LNCaP clone FGC (cell line): ENCODE measurements around the gene FKBP8.

Experiments
- DNase-seq: peaks from one replicate; pipeline ENCODE4 v3.0.0-alpha.2; 2011; ENCODE audit warnings: low read depth
- H3K4me3 ChIP-seq: 2 replicates; pipeline ENCODE4 v1.5.1; 2011; ENCODE audit warnings: mild to moderate bottlenecking, low read depth, low read length, control low read depth
- TF ChIP-seq, protein P1 (sequence below): IDR thresholded peaks from 2 replicates; pipeline ENCODE4 v1.5.1; 2012; ENCODE audit warnings: mild to moderate bottlenecking; ENCODE audit not compliant: control insufficient read depth, insufficient read depth; ENCODE audit errors: extremely low read depth

FKBP8 gene

DNA sequence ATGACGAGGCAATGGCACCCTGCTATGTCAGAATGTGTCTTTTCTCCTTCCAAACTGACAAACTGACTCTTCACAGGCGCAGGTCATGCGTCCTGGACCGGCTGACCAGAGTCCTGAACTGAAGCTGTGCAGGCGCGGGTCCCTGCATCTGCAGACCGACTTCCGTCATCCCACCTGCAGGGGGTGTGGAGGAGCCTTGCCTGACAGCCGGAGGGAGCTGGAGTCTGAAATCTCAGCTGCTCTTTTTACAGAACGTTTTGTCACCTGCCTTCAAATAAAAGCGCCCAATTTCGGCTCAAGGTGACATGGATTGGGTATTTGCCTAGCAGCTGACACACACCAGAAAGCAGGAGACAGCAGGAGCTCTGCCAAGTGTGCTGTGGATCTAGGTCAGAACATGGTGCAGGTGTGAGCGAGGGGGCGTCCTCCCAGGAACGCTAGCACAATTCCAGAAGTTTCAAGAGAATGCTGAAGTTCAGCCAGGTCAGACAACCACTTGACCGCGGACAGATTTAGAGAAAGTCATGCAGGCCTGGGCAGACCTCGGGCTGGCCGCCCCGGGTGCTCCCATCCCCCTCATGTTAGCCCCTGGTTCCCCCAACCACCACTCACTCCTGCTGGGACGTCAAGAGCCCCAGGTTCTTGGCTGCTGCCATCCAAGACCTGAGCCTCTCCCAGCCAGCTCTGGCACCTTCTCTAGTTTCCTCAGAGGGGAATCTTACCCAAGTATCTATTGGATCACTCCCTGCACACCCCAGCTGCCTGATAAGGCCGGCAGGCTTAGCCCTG lies 54.3 kb downstream of the FKBP8 start:
- TF ChIP-seq, protein P1, sequence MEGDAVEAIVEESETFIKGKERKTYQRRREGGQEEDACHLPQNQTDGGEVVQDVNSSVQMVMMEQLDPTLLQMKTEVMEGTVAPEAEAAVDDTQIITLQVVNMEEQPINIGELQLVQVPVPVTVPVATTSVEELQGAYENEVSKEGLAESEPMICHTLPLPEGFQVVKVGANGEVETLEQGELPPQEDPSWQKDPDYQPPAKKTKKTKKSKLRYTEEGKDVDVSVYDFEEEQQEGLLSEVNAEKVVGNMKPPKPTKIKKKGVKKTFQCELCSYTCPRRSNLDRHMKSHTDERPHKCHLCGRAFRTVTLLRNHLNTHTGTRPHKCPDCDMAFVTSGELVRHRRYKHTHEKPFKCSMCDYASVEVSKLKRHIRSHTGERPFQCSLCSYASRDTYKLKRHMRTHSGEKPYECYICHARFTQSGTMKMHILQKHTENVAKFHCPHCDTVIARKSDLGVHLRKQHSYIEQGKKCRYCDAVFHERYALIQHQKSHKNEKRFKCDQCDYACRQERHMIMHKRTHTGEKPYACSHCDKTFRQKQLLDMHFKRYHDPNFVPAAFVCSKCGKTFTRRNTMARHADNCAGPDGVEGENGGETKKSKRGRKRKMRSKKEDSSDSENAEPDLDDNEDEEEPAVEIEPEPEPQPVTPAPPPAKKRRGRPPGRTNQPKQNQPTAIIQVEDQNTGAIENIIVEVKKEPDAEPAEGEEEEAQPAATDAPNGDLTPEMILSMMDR: peak; percentile 54
- peak; percentile 54 for DNase-seq
- no peak overlapping the region for H3K4me3 ChIP-seq

DNA sequence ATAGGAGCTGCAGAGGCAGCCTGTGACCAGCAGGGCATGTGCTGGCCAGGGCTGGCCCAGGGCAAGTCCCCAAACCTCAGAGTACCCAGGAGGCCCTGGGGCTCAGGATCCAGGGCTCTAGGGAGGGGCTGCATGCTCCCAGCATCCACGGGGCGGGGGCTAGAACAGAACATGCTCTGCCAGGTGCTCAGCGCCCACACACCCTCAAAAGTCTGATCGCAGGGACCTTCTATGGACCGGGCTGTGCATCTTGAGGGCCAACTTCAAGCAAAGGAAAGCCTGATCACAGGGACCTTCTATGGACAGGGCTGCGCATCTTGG lies 55.0 kb downstream of the FKBP8 start:
- no peak for DNase-seq
- H3K4me3 ChIP-seq: no peak overlapping the region
- TF ChIP-seq, protein P1: peak; percentile 42

DNA sequence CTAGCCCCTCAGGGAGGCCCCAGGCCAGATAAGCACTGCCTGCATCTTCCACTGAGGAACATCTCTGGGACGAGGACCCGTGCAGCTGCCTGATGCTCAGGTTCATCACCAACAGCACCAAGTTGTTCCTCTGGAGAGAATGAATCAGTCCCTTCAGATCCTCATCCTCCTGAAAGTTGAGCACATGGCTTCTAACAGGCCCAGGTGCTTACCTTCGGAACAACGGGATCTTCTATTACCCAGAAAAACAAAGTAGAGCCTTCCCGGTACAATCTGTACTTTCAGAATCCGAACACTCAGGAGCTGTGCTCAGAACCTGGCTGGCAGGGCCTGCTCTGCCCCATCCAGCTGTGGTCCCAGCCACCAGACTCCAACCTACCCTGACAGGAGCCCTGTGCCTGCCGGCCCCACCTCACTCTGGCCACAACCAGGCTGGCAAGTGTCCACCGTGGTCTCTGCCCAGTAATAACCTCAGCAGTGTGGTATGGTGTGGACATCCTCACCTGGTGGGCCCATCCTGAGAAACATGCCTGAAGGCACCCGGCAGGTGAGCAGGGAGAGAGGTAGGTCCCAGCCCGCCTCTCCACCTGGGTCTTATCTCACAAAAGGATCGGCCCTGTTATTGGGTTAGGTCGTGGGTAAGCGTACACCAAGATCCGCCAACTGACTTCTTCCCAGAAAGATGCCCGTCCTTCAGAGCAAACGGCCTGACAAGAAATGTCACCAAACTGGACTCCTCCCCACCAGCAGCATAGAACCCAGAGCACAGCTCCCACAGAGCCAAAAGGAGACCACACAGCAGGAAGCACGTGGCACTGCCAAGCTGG lies 55.6 kb downstream of the FKBP8 start:
- TF ChIP-seq, protein P1: no peak
- peak; percentile 56 for DNase-seq
- H3K4me3 ChIP-seq: no peak overlapping the region

DNA sequence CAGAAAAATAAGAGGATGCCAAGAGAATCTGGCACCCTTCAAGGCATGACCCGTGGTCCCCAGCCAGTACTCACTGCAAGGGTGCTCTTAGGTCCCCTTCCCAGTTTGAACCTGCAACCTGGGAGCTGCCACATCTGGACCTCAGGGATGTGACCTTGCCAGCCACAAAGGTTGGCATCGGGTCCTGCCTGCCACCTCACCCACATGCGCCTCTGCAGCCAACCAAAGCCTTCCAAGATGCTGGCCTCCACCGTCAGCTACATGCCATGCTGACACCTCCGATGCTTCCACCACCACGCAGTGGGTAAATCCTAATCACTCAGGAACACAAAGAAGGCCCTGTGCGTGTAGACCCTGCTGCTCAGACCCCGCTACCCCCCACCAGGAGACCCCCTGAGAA lies 56.6 kb downstream of the FKBP8 start:
- H3K4me3 ChIP-seq: no peak overlapping the region
- DNase-seq: no peak
- TF ChIP-seq, protein P1: no peak

DNA sequence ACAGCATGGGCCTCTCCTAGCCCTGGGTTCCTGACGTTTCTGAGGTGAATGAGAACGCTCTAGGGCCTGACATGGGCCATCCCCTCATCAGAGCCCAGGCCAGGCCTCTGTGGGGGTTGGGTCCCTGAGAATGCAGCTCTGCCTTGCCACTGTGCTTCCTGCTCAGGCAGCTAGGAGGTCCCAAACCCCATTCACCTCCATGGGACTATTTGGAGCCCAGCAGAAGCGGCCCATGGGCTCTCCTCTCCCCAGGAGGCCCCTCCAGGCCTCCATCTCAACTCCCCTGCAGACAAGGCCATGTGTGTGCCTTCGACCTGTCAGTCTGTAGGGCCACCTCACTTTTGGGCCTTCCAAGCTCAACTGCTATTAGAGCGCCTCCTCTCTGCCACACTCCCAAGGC lies 58.4 kb downstream of the FKBP8 start:
- no peak for DNase-seq
- H3K4me3 ChIP-seq: no peak overlapping the region
- TF ChIP-seq, protein P1: no peak

DNA sequence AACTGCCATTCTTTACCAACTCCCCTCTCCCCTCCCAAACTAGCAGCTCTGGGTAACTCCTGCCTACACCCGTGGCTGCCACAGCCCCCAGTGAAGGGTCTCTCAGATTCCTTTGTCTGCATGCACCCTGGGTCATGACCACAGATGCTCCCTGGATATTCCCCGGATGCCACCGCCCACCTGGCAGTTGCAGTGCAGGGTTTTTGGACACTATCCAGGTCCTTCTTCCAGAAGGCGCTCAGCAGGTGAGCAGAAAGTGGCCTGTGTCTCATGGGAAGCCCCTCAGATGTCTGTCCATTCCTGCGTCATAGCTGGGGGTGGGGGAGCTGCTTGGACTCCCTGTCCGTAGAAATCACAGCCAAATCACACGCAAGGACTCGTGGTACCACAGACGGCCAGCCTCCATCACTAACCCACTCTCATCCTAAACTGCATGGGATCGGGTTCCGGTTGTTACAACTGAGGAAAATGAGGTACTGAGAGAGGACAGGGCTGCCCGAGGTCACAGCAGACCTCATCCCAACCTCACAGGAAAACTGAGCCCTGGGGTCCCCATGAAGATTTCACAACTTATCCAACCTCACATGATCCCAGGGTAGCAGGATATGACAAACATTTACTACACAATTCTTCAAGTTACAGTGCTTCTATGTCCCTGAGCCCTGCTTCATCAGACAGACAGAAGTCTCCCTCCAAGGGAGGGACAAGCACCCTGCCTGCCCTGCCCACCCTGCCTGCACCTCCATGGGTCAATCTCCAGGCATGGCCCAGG lies 60.1 kb downstream of the FKBP8 start:
- H3K4me3 ChIP-seq: no peak overlapping the region
- TF ChIP-seq, protein P1: no peak
- no peak for DNase-seq
